CD1c-positive myeloid dendritic cell (primary cell): ENCODE results near the gene WNT3A.

Experiments used
- DNase-seq: peaks from one replicate; pipeline ENCODE4 v3.0.0-alpha.2; 2016; ENCODE audit errors: extremely low spot score

Gene WNT3A

DNA sequence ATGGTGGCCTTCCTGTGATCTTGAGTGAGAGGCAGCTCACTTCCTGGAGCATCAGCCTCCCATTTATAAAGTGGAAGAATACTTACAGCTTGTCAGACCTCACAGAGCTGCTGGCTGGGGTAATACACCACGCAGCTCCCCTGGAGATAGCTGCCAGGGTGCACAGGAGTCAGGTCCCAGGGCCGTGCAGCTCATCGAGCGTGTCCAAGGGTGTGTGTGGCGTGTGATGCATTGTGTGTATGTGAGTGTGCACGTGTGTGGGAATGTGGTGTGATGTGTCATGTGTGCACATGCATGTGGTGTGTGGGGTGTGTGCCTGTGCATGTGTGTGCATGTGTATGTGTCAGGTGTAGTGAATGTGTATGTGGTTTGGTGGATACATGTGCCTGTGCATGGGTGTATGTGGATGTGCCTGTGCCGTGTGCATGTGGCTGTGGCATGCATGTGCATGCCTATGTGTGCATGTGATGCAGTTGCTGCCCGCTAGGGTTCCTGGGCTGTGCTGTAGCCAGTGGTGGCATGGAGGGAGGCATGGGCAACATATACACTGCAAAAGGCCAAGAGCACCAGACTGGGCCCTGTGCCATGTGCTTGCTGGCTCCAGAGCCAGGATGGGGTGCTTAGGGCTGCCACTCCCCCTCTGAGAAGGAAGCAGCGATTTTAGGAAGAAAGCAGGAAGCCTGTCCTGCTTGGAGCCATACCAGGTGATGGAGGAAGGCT is 24.6 kb downstream of the WNT3A start:
- DNase-seq: no peak

DNA sequence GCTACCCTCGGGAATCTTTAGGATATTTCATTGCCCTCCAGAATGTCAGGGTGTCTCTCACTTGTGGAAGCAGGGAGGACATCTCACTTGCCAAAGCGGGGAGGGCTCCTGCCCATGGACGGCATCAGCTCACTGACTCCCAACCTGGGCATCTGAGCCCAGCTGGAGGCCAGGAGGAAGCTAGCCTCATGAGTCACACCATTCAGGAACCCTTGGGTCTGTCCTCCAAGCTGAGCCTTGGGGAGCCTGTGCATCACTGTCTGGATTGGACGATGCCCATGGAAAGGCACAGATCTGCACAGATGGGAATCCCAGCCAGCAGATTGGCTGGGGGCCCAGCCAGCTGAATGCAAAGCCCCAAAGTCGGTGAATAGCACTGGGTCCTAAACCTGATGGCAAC is 25.2 kb downstream of the WNT3A start:
- no peak for DNase-seq

DNA sequence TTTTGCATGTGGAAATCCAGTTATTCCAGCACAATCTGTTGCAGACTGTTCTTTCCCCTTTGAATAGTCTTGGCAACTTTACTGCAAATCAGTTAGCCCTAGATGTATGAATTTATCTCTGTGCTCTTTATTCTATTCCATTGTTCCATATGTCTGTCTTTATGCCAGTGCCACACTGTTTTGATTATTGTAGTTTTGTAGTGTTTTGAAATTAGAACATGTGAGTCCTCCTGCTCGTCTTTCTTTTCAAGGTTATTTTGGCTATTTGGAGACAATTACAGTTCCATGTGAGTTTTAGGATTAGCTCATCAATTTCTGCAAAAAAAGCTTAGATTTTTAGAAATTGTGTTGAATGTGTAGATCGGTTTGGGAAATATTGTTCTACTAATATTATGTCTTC is 26.6 kb downstream of the WNT3A start:
- DNase-seq: no peak

DNA sequence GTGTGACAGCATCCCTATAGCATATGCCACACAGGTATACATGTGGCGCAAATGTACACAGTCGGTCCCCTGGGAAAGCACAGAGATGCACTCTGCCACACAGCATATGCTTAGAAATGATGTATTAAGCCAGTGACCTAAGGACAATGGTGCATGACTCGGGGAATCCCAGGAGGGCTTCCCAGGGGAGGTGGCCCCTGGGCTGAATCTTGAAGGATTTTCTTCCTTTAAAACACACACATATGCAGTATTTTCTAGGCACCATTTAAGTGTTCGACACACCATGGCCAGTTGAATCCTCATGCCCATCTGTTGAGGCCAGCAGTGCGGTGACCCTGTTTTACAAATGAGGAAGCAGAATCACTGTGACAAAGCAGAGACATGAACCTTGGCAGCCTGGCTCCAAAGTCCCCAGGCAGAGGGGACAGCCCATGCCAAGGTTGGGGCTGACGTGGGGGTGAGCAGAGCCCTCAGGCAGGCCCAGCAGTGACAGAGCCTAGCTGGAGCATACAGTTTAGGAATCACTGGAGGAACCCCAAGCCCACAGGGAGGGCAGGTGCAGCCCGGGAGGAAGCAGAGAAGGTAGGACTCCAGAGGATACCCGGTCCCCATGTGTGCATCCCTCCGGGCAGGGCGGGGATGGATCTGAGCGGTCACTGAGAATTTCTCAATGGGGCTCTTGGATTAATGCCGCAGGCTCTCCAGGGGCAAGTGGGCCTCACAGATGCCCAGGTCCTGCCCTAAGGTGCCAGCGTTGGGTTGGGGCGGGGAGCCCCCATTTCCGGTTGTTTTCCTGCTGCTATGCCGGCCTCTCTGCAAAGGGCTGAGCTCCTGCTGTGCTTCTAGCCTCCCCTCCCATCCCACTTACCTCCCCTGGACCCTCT is 28.4 kb downstream of the WNT3A start:
- DNase-seq: no peak

DNA sequence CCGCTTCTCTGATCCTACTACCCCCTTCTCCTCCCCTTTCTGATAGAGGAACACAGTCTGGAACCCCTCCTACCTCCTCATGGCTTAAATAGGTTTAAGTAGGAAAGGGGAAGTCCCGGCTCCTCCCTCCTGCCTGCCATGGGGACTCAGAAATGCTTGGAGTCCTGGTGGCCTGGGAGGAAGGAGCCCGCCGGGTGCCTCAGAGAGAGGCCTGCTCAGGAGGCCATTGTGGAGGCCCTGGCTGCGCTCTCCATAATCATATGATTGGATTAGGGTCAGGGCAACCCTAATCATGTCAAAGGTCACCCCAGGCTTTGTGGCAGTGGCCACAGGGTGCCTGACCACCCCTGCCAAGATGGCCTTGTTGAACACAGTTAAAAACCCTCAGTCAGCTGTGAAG is 29.0 kb downstream of the WNT3A start:
- peak; percentile 20 for DNase-seq

DNA sequence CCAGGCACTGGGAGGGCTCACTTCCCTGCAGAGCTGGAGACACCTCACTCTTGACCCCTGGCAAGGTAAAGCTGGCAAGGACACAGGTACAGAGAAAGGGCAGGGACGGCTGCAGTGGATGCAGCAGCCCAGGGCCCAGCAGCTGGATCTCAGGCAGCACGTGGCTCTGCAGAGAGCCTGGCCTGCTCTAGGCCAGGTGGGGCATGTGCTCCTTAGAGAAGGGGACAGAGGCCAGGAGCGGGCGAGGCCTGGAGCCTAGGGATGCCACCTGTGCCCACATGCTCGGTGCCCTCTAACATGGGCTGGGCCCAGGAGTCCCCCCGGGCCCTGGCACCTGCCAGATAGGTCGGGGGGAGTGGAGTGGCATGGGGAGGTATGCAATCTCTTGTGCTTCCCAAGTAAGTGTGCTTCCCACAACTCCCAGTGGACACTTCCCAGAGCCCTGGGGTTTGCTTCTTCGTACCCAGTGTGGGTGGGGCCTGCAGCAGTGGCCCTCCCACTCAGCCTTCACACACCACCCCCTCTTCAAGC is 30.0 kb downstream of the WNT3A start:
- no peak for DNase-seq

DNA sequence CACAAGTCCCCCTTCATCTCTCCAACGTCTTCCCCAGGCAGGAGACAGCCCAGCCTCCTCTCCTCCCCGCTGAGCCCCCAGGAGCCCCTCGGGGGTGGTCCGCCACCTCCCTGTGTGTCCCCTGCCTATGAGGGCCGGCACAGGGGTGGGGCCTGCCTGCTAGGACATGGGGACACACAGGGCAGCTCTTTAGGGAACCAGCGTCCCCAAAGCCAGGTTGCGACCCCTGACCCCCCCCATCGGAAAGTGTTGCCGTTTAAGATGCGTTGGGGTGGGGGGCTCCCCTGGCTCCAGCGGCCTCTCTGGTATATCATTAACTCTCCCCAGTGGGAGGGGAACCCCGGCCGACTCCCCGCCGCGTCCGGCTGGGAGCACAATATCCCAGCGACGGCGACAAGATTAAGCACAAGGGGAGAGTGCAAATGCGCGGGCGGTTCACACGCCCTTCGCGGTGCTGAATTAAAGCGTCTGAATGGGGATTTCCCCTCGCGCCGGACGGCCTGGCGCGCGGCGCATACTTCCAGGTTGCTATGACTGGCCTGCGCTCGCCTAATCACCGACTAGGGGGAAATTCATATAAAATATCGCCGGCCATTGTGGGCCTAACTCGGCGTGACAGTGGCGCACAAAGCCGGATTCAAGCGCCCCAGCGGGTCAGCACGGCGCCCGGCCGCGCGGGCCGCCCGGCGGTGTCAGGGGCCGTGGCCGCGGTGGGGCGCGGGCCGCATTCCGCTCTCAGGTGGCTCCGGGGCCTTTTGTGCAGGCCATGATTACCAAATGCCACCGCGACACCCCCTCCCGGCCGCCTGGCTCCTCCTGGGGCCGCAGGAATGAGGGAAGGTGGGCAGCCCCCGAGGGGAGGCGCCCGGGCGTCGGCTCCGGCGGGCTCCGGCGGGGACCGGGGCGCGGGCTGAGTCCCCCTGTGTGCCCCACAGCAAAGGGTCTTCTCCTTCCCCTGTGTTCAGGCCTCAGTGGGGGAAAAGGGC is 30.9 kb downstream of the WNT3A start:
- DNase-seq: peak; percentile 57

DNA sequence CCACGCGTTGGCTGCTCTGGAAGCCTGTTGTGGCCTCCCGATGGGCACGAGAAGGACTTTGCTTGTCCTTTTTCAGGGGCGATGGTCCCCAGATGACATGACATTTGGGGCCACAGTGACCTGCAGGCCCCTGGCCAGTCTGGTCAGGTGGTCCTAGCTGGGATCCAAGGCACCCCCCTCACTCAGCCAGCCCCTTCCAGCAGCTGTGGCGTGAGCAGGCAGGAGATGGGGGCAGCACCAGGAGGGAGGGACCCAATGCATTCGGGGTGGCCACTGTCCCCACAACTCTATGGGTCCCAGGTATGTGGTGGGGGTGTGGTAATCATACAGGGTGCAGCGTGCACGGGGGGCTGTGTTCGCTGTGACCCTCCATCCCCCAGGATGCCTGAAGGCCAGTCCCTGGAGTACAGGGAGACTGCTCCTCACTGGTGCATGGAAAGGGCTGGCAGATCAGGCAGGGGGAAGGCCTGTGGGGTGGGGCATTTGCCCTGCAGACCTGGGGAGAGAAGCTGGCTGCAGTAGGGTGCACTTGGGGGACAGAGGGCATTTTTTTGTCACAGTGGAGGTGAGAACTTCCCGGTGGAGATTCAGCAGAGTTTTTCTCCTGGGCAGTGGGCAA is 31.7 kb downstream of the WNT3A start:
- no peak for DNase-seq

DNA sequence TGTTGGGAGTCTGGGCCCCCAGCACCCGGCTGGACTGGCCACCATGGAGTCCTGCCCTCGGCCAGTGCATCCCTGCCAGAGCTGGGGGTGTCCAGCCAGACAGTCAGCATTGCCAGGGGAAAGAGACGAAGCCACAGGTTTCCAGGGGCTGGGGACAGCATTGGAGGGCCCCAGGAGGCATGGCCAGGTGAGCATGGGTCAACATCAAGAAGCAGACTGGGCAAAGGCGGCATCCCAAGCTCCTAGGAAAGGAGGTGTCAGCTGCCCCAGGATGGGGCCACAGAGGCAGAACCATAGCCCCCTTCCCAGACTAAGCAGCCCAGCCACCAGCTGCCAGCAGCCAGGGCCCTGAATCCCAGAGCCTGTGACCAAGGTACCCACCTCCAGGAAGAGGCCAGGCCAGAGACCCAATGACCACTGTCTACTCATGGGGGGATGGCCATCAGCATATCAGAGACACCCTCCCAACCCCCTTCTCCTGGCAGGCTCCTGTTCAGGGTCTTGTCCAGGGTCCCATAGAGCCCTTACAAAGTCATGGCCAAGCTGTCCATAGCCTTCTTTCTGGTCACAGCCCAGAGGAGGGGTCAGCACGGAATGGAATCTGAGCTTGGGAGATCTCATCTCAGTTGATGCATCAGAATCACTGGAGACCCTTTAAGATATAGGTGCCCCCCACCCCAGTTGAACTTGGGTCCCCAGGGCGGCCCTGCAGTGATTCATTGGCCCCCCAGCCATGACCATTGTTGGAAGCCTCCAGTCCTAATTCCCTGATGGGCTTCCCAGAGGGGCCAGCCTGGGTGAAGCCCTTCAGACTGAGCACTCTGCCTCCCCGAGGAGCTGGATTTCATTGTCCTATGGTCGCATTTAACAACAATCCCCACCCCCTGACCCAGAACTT is 32.5 kb downstream of the WNT3A start:
- no peak for DNase-seq

DNA sequence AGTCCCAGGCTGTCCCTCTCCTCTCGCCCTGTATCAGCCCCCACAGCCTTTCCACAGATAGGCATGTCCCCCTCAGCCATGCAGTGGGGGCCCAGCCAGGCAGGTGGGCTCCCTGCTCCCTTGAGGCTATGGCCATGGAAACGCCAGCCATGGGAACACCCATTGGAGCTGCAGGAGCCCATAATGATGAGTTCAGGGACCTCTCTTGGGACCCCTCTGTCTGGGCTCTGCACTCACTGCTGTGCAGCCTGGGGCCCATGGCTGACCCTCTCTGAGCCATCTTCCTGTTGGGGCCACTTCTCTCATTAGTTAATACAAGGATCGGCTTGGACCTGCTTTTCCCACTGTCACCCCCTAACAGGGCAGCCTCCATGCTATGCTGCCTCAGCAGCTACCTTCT is 33.2 kb downstream of the WNT3A start:
- DNase-seq: no peak

DNA sequence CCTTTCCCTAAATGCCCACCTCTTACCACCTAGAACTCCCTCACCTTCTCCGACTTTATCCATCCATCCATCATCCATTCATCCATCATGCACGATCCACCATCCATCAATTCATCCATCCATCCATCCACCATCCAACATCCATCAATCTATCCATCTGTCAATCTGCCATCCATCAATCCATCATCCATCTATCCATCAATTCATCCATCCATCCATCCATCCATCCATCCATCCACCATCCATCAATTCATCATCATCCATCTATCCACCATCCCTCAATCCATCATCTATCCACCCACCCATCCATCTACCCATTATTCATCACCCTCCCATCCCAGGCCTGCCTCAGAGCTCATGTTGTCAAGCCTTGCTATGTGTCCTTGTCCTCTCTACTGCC is 34.5 kb downstream of the WNT3A start:
- DNase-seq: no peak

DNA sequence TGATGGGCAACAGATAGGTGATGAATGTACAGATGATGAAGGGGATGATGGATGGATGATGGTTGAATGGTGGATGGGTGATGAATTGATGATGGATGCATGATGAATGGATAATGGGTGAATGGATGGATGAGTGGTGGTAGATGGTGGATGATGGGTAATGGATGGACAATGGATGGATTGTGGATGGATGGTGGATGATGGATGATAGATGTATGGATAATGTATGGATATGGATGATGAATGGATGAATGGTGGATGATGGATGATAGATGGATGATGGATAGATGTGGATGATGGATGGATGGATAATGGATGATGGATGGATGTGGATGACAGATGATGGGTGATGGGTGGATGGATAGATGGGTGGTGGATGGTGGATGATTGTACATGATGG is 35.7 kb downstream of the WNT3A start:
- no peak for DNase-seq

DNA sequence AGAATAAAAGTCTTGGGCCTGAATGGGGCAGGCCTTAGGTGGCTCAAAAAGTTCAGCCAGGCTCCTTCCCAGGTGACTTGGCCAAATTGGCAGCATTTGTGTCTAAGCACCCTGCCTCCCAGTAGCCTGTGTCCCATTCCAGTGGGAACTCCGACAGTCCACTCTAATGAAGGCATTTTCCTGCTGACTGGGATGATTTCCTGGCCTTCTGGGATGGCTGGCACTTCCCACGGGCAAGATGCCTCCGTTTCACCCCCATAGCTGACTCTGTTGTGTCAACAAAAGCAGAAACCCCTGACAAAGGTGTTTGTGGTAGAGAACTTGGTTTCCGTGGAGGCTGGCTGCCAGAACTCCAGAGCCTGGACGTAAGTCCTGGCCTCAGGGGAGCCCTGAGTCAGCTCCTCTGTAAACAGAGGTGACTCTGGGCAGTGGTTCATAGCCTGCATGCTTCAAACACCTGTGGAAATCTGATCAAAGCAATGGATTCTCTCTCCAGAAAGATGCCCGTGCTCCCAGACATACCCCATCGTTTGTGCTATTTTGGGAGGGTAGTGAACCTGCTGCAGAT is 36.6 kb downstream of the WNT3A start:
- DNase-seq: no peak

DNA sequence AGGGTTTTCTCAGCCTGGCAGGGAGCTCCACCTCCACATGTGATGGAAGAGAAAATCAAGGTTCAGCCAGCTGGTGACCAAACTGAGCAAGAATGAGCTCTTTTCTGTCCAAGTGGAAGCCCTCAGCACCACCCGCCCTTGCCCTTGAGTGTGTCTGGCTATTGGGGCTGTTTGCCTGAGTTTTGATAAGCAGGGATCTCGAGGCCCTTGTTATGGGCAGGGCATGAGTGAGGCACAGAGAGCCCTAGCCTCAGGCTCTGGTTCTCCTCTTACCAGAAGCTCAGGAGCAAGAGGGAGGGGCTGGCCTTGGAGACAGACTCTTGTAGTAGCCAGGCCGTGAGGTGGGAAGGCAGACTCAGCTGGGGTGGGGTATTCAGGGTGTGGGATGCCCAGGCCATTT is 38.2 kb downstream of the WNT3A start:
- DNase-seq: no peak

DNA sequence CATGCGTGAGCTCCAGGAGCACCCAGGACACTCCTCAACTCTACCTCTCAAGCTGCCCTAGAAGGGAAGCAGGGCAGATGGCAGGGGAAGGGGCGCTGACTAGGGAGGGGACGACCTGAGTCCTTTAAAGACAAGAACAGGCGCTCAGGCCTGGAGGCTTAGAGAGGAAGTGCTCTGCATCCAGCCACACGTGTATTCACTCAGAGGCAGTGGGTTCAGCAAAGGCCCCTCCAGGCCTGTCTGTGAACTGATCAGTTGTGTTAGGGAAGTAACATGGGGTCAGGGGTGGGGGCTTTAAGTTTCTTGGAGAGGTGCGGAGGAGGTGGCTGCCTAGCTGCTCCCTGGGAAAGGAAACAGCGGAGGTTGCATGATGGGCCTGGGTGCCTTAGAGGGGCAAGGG is 38.6 kb downstream of the WNT3A start:
- no peak for DNase-seq

DNA sequence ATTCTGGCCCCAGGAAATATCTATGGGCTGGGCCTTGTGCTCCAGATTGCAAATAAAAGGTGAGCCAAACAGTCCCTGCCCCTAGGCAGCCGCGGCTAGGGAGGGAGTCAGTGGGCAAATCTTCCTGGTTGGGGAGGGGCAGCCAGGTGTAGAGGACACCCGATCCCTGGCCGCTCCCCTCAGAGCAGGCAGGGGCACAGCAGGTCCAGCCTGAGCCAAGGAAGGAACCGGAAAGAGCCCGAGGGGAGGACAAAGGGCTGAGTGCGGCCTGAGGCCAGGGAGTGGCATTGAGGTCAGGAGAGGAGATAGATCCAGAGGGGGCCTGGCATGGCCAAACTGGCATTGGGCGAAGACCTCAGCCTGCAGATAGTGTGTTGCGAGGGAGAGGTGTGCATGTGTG is 39.1 kb downstream of the WNT3A start:
- no peak for DNase-seq

DNA sequence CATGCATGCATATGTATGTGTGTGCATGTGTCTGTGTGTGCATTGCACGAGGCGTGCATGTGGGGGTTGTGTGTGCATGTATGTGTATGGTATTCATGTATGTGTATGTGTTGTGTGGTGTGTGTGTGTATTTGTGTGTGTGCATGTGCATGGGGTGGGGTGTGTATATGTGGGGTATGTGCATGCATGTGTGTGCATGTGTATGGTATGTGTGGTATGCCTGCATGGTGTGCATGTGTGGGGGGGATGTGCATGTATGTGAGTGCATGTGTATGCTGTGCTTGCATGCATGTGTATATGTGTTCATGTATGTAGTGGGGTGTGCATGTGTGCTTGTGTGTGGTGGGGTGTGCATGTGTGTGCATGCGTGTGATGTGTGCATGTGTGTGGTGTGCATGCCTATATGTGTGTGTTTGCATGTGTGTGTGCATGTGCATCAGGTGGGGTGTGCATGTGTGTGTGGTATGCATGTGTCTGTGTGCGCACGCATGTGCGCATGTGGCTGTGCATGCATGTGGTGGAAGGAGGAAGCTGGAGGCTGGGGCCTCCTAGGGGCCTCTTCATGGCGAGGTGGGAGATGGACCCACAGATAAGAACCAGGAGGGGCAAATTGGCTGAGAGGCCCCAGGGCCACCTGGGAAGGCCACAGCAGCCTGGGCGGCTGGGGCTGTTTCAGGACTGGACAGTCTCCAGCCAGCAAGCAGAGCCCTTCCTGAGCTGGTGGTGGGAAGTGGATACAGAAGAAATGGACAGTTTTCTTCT is 39.8 kb downstream of the WNT3A start:
- DNase-seq: no peak

DNA sequence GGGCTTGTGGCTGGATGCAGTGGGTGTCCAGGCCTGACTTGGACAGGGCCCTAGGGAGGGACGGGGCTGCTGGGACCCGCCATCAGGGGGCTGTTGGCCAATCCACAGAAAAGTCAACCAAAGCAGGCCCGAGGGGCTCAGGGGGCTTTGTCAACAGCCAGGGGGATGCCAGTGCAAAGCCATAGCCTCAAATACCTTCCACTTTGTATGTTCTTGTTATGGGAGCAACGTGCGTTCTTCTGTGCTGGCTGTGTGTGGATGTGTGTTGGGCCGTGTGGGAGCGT is 40.3 kb downstream of the WNT3A start:
- DNase-seq: no peak

DNA sequence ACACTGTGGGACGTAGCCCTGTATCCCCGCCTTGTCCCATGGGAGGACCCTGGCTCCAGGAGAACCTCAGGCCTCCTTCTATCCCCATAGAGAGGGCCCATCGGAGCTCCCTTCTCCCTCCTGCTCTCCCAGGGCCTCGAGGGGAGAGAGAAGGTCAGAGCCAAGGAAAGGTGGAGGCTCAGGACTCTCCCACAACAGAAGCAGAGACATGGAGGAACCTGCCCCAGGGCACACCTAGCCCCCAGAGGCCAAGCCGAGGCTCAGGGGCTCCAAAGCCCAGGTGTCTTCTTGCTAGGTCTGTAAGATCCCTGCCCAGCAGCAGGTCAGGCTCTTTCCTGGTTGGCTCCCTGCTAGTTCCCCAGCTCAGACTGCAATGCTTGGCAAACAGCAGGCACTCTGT is 41.3 kb downstream of the WNT3A start:
- DNase-seq: no peak
